Mucosa of rectum (tissue), 2 donors: ENCODE measurements around the gene BCO1.

Experiments
- H3K27ac ChIP-seq, 2 donors: one replicate each; pipeline ENCODE4 v1.7.0; 2013; ENCODE audit warnings: inconsistent platforms in 2 of 2, low read depth in 2 of 2, low read length in 2 of 2
- H3K27me3 ChIP-seq, 2 donors: one replicate each; pipeline ENCODE4 v1.7.0; 2013; ENCODE audit warnings: low read length in 2 of 2; ENCODE audit not compliant: control insufficient read depth in 2 of 2, insufficient read depth in 2 of 2
- H3K36me3 ChIP-seq, 2 donors: one replicate each; pipeline ENCODE4 v1.7.0; 2013; ENCODE audit warnings: low read length in 2 of 2; ENCODE audit not compliant: control insufficient read depth in 2 of 2, insufficient read depth in 2 of 2
- H3K4me1 ChIP-seq, 2 donors: one replicate each; pipeline ENCODE4 v1.7.0; 2013; ENCODE audit warnings: low read length in 2 of 2, mild to moderate bottlenecking in 1 of 2; ENCODE audit not compliant: control insufficient read depth in 2 of 2, insufficient read depth in 2 of 2
- H3K4me3 ChIP-seq, 2 donors: one replicate each; pipeline ENCODE4 v1.7.0; 2013; ENCODE audit warnings: low read length in 2 of 2
- H3K9ac ChIP-seq, 2 donors: one replicate each; pipeline ENCODE4 v1.7.0; 2013; ENCODE audit warnings: low read length in 2 of 2, low read depth in 1 of 2, mild to moderate bottlenecking in 1 of 2
- H3K9me3 ChIP-seq, 2 donors: one replicate each; pipeline ENCODE4 v1.7.0; 2013; ENCODE audit warnings: low read length in 2 of 2; ENCODE audit not compliant: control insufficient read depth in 2 of 2
- donor health status: healthy.
- donor health status: Normal muscosa, but diverticular disease.

BCO1 gene

GRCh38 chr16:81238296-81239011 lies at the start of gene BCO1:
TSS of gene BCO1 (plus strand) at chr16:81238689. CDS start at chr16:81238909, 220 bp downstream.
- H3K36me3 ChIP-seq, result no peaks in the 10 kb centered on the region
- no peaks in the 10 kb centered on the region for H3K9me3 ChIP-seq
- peak within 1 kb of the TSS; percentile 70 to 72 for H3K27ac ChIP-seq
- H3K4me1 ChIP-seq, result peaks cover 0 to 7% of the 10 kb centered on the region in 2 donors
- no peaks in the 10 kb centered on the region for H3K27me3 ChIP-seq
- peak within 1 kb of the TSS; percentile 52 to 66 for H3K4me3 ChIP-seq
- H3K9ac ChIP-seq, result peak within 1 kb of the TSS; percentile 41 to 48

- Histone ChIP-seq H3K27ac (peak overlapping the region in 1 of 2 donors; percentile 23), H3K4me3 (no peak overlapping the region)
Measured at GRCh38 chr16:81189100-81189664, 49.3 kb upstream of the BCO1 start.

GRCh38 chr16:81190667-81191066 lies 47.8 kb upstream of the BCO1 start:
- no peaks in the 10 kb centered on the region for H3K27me3 ChIP-seq
- no peaks in the 10 kb centered on the region for H3K4me1 ChIP-seq
- no peaks in the 10 kb centered on the region for H3K36me3 ChIP-seq
- no peaks in the 10 kb centered on the region for H3K9me3 ChIP-seq
- no peak overlapping the region for H3K27ac ChIP-seq
- H3K9ac ChIP-seq, result no peak overlapping the region
- no peak overlapping the region for H3K4me3 ChIP-seq

More at GRCh38 chr16:81189100-81189664, 49.3 kb upstream of the BCO1 start:
- Histone ChIP-seq H3K36me3 (no peaks in the 10 kb centered on the region), H3K9ac (no peak overlapping the region), H3K9me3 (no peaks in the 10 kb centered on the region), H3K4me1 (no peaks in the 10 kb centered on the region), H3K27me3 (no peaks in the 10 kb centered on the region)

GRCh38 chr16:81195885-81196534 lies 42.5 kb upstream of the BCO1 start:
- no peak overlapping the region for H3K4me3 ChIP-seq
- no peak overlapping the region for H3K27ac ChIP-seq

GRCh38 chr16:81198635-81199034 lies 39.9 kb upstream of the BCO1 start:
- Histone ChIP-seq H3K9ac (no peak overlapping the region), H3K27ac (no peak overlapping the region), H3K27me3 (no peaks in the 10 kb centered on the region), H3K4me1 (no peaks in the 10 kb centered on the region), H3K9me3 (no peaks in the 10 kb centered on the region), H3K4me3 (no peak overlapping the region), H3K36me3 (no peaks in the 10 kb centered on the region)

More at GRCh38 chr16:81195885-81196534, 42.5 kb upstream of the BCO1 start:
- Histone ChIP-seq H3K36me3 (no peaks in the 10 kb centered on the region), H3K4me1 (no peaks in the 10 kb centered on the region), H3K27me3 (no peaks in the 10 kb centered on the region), H3K9ac (no peak overlapping the region), H3K9me3 (no peaks in the 10 kb centered on the region)

- Histone ChIP-seq H3K4me3 (no peak overlapping the region), H3K27ac (no peak overlapping the region), H3K4me1 (no peaks in the 10 kb centered on the region), H3K9ac (no peak overlapping the region), H3K9me3 (no peaks in the 10 kb centered on the region), H3K27me3 (no peaks in the 10 kb centered on the region), H3K36me3 (no peaks in the 10 kb centered on the region)
Measured at GRCh38 chr16:81201267-81201666, 37.2 kb upstream of the BCO1 start.

- Histone ChIP-seq H3K4me3 (no peak overlapping the region), H3K4me1 (no peaks in the 10 kb centered on the region), H3K9me3 (no peaks in the 10 kb centered on the region), H3K27ac (no peak overlapping the region), H3K36me3 (no peaks in the 10 kb centered on the region), H3K9ac (no peak overlapping the region), H3K27me3 (peaks cover 0 to 5% of the 10 kb centered on the region in 2 donors)
Measured at GRCh38 chr16:81204798-81205680, 33.5 kb upstream of the BCO1 start.

- H3K9ac ChIP-seq, result no peak overlapping the region
- peaks cover 6 to 8% of the 10 kb centered on the region in 2 donors for H3K27me3 ChIP-seq
- H3K27ac ChIP-seq, result no peak overlapping the region
- H3K4me1 ChIP-seq, result no peaks in the 10 kb centered on the region
- no peaks in the 10 kb centered on the region for H3K36me3 ChIP-seq
- no peak overlapping the region for H3K4me3 ChIP-seq
- H3K9me3 ChIP-seq, result no peaks in the 10 kb centered on the region
Measured at GRCh38 chr16:81207076-81207475, 31.4 kb upstream of the BCO1 start.

GRCh38 chr16:81210807-81211206 lies 27.7 kb upstream of the BCO1 start:
- Histone ChIP-seq H3K9ac (no peak overlapping the region), H3K9me3 (no peaks in the 10 kb centered on the region), H3K27ac (no peak overlapping the region), H3K27me3 (peaks cover 6 to 8% of the 10 kb centered on the region in 2 donors), H3K4me1 (no peaks in the 10 kb centered on the region), H3K36me3 (no peaks in the 10 kb centered on the region), H3K4me3 (no peak overlapping the region)
